ENCODE results near the gene CLECL1.

GRCh38 chr12:9687228-9687627 is 45.7 kb downstream of the CLECL1 start:
- TF ChIP-seq ILK (tag; IDR thresholded peaks at IDR 0.05; ENCODE audit: borderline replicate concordance, low read depth) (no peak), XRCC5 (IDR thresholded peaks at IDR 0.05; ENCODE audit: low read depth, low read length) (no peak), HMG20B (CRISPR knock-in tag; IDR thresholded peaks at IDR 0.05) (no peak), NCOA4 (IDR thresholded peaks at IDR 0.05; ENCODE audit: partially characterized antibody) (no peak), POLR2A (conservative IDR thresholded peaks at IDR 0.05) (no peak), MECOM (CRISPR knock-in tag; IDR thresholded peaks at IDR 0.05) (no peak), SMARCB1 (IDR thresholded peaks at IDR 0.05; ENCODE audit: insufficient read length, low read depth) (no peak), FIP1L1 (IDR thresholded peaks at IDR 0.05; ENCODE audit: low read depth, low read length, poor library complexity, severe bottlenecking) (no peak), NFRKB (IDR thresholded peaks at IDR 0.05; ENCODE audit: low read depth) (no peak), TEAD4 (IDR thresholded peaks at IDR 0.05; ENCODE audit: low read length) (no peak), TEAD4 (CRISPR knock-in tag; IDR thresholded peaks at IDR 0.05; ENCODE audit: borderline replicate concordance) (no peak), CBX5 (IDR thresholded peaks at IDR 0.05; ENCODE audit: borderline replicate concordance, low read depth) (no peak)
- TF ChIP-seq, protein P1, sequence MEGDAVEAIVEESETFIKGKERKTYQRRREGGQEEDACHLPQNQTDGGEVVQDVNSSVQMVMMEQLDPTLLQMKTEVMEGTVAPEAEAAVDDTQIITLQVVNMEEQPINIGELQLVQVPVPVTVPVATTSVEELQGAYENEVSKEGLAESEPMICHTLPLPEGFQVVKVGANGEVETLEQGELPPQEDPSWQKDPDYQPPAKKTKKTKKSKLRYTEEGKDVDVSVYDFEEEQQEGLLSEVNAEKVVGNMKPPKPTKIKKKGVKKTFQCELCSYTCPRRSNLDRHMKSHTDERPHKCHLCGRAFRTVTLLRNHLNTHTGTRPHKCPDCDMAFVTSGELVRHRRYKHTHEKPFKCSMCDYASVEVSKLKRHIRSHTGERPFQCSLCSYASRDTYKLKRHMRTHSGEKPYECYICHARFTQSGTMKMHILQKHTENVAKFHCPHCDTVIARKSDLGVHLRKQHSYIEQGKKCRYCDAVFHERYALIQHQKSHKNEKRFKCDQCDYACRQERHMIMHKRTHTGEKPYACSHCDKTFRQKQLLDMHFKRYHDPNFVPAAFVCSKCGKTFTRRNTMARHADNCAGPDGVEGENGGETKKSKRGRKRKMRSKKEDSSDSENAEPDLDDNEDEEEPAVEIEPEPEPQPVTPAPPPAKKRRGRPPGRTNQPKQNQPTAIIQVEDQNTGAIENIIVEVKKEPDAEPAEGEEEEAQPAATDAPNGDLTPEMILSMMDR (IDR thresholded peaks at IDR 0.05 in 2 of 3, conservative IDR thresholded peaks at IDR 0.05 in 1 of 3; ENCODE audit: insufficient read depth in 2 of 3, low read depth in 1 of 3, low read length in 3 of 3) = no peak
